NCI-H187 treated with DMSO at 0.1 percent for 48 hours (cell line): Measurements from ENCODE around the gene POMT1.
"Not testable (repeated sequence)": the region's sequence is repeated elsewhere in the genome, so short reads cannot be mapped to it uniquely, and the experiment has no call there.

Experiments used
- DNase-seq: peaks from one replicate; lab custom pipeline; 2025; lab: John Stamatoyannopoulos, UW

POMT1 gene

DNA sequence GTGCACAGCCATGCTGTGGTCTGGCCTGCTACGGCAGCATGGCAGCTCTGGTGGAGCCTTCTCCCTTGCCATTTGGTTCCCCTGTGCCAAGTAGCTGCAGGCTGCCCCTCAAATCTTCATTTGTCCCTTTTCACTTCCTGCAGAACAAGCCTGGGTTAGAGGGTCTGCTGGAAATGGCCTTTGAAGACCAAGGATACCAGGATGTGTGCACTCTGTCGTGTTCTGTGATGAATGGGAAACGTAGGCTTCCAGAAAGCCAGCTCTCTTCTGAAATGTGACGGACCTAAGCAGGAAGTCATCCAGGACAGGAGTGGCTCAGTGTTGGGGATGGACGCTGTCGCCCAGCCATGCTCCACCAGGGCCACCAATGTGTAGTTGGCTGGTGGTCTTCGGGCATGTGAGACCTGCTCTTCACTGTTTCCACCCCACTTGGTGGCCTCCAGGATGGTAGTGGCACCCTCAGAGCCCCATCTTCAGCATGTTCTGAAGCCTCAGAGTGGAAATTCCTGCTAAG lies 3.4 kb upstream of the POMT1 start:
- no peak for DNase-seq

DNA sequence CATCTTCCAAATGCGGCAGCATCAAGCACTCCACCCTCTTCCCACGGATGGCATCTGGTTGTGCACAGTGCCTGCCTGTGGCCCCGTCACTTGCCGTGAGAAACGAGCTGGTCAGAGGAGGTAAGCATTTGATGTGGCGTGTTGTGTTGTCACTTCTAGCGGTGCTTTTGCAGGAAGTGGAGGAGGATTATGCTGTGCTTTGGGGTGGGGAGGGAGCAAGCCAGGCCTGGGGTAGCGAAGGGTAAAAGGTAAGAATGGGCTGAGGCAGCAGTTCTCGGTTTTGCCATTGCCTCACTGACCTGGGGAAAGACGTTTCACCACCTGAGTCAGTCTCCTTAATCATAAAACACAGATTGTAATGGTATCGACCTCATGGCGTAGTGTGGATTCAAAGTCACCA lies 2.3 kb upstream of the POMT1 start:
- DNase-seq: no peak

DNA sequence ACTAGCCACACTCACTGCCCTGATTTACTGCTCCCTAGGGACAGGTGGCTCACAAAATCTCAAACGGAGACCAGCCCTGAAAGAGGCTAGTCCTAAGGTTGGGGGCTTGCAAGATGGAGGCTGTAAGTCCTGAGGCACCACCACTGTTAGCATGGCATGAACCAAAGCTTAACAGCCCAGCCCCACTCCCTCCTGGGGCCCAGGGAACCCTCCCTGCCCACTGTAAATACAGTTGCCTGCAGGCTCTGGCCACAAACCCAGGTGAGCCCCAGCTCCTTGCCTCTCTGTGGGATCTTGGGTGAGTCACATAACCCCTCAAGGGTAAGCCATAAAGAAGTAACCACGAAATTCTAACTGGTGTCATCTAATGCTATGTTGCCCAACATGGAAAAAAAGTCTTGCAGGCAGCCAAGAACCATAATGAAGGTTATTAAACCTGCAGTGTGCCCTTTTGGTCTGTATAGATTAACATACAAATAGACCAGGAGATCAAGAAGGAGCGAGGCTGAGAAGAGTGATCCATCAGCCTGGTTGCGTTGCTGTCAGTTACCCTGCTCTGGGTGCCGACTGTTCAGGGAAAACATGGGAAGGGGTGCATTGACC lies 1.7 kb upstream of the POMT1 start:
- DNase-seq: no peak

DNA sequence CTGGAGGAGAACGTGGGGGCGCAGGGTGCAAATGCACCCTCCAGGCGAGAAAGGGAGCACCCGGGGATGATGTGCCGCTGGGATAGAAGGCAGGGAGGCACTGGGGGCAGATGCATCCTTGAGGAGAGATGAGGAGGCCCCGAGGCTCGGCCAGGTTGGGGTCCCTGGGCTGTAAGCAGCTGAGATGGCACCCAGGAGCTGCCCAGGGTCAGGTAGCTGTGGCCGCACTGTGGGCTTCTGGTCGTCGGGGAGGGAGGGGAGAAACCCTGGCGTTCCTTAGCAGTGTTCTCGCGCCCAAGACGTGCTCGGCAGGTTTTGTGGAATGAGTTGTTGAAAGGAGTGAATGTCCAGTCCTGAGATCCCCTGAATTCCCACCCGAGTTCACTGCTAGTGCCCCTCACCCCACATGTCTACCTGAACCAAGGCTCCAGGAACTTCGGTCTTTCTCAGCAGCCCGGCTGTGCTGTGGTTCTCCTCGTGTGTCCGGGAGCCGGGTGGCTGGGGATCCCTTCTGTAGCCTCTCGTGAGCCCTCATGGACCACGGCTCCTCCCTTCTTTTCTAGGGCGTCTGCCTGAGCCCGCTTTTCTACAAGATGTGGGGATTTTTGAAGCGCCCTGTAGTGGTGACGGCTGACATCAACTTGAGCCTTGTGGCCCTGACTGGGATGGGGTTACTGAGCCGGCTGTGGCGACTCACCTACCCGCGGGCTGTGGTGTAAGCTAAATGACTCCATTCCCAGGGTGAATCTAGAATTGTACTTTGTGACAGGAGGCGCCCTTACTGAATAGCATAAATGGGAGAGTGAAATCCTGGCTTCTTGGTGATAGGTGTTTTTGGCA lies 1.1 kb downstream of the POMT1 start:
- no peak for DNase-seq

DNA sequence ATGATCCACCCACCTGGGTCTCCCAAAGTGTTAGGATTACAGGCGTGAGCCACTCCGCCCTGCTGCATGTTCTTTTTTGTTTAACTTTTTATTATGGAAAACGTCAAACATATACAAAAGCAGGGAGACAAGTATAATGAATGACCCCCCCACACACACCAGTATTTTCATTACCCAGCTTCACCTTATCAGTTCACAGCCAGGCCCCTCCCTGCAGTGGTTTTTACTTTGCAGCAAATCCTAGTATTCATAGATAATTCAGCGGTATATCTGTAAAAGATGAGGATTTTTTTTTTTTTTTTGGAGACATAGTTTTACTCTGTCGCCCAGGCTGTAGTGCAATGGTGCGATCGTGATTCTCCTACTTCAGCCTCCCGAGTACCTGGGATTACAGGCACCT lies 2.3 kb downstream of the POMT1 start:
- DNase-seq: no peak

DNA sequence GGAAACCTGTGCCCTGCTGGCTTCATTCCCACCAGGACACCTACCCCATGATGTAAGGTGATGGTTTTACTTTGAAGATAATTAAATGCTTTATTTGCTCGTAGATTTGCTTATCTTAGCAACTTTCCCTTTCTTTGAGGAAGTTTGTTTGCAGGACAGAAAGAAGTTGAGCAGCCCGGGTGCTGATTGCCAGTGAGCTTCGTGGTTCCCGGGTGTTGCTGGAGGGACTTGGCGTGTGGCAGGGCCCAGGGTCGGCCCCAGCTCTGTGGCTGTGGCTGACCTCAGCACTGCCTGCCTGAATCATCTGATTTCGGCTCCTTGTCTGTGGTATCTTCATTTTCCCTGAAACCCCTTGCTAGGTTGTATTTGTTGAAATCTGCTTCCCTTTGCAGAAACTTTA lies 8.7 kb downstream of the POMT1 start:
- DNase-seq: no peak

DNA sequence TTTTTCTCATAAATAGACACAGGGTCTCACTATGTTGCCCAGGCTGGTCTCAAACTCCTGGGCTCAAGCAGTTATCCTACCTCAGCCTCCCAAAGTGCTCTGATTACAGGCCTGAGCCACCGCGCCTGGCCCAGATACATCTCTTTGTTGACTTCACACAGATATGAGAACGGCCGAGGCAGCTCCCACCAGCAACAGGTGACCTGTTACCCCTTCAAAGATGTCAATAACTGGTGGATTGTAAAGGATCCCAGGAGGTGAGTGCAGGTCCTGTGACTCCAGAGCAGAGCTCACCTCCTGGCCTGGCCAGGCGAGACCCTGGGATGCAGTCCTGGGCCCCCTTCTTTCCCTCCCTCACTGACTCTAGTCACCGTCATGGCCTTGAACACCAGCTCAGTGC lies 9.2 kb downstream of the POMT1 start:
- no peak for DNase-seq

DNA sequence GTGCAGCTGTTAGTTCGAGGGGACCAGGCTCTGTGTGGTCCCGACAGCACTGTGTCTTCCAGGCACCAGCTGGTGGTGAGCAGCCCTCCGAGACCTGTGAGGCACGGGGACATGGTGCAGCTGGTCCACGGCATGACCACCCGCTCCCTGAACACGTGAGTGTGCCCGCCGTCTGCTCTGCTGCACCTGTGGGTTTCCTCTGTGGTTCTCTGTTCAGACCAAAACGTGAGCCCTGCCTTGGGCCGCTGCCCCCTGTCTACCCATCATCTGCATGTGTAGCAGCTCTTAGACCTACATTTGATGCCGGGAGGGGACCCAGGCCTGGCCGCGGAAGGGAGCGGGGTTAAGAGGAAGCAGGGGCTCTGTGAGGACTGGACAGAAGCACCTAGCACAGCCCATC lies 10.5 kb downstream of the POMT1 start:
- DNase-seq: no peak

DNA sequence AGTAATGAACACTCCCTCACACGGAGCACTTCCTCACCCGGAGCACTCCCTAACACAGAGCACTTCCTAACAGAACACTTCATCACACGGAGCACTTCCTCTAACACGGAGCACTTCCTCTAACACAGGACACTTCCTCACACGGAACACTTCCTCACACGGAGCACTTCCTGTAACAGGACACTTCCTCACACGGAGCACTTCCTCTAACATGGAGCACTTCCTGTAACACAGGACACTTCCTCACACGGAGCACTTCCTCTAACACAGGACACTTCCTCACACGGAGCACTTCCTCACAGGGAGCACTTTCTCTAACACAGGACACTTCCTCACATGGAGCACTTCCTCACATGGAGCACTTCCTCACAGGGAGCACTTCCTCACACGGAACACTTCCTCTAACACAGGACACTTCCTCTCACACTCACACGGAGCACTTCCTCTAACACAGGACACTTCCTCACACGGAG lies 12.9 kb downstream of the POMT1 start:
- DNase-seq: not testable (repeated sequence)

DNA sequence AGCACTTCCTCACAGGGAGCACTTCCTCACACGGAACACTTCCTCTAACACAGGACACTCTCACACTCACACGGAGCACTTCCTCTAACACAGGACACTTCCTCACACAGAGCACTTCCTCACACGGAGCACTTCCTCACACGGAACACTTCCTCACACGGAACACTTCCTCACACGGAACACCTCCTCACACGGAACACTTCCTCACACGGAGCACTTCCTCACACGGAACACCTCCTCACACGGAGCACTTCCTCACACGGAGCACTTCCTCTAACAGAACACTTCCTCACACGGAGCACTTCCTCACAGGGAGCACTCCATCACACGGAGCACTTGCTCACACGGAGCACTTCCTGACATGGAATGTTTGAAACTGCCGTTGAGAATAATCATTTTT lies 13.4 kb downstream of the POMT1 start:
- no peak for DNase-seq

DNA sequence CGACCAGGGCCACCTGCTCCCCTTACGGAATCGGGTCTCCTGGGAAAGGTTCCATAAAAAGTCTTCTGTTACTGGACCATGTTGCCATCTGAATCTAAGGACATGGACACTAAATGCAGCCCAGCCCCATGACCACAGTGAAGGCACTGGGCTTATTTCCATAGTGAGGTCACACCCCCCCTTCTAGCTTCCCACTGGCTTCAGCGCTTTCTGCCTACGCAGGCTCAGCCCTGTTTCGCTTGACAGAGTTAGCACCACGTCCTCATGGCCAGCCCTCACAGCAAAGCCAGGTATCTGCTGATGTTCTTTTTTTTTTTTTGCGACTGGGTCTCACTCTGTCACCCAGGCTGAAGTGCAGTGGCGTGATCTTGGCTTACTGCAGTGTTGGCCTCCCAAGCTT lies 14.2 kb downstream of the POMT1 start:
- no peak for DNase-seq

DNA sequence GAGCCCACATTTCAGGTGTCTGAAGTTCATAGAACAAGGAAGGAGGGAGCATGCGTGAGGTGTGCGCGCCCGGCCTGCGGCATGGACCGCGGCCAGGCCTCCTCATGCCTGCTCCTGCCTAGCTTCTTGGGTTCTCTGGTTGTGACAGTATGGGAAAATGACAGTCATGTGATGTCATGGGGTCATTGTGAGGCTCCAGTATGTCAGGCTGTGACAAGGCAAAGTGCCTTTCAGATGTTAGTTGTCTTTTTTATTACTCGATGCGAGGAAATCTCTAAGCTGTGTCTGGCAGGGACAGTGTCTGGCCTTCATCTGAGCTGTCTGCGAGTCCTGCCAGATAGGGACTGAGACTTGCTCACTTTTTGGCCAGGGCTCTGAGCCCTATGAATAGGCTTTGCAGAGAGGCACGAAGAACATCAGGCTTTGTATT lies 15.1 kb downstream of the POMT1 start:
- no peak for DNase-seq

DNA sequence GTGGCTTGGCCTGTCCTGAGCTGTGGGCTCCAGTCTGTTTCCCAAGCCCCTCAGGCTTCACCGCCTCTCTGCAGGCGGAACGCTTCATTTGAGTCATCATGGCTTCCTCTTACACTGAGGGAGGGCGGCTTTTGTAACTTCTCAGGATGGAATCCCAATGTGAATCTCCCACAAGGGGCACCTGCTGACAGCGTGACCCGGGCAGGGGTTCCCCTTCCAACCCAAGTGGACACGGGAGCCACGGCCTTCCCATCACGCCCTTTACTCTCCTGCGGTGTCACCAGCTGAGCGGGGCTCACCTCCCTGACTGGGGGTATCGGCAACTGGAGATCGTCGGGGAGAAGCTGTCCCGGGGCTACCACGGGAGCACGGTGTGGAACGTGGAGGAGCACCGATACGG lies 15.8 kb downstream of the POMT1 start:
- DNase-seq: no peak

DNA sequence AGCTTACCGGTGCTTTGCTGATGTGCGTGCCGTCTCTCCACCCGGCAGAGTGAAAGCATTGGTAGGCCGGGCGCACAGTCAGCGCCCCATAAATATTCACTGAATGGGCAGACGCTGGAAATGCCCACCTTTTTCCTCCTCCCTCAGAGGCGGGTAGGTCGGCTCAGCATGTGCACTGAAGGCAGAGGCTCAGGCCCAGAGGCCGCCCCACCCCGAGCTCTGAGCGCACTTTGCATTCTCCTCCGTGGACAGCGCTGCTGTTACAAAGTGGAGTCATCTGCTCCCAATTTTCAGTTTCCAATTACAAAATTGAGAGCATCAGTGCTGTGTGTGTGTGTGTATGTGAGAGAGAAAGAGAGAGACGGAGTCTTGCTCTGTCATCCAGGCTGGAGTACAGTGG lies 17.8 kb downstream of the POMT1 start:
- DNase-seq: no peak

DNA sequence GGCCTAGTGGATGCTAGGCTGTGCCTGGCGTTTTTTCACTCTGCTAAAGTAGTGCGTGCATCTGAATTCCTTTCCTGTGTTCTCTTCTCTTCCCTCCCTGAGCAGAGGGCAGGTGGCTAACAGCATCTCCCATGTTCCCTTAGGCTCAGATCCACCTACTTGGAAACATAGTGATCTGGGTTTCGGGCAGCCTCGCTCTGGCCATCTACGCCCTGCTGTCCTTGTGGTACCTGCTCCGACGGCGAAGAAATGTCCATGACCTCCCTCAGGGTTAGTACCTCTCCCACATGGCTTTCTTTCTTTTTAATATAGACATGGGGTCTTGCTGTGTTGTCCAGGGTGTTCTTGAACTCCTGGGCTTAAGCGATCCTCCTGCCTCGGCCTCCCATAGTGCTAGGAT lies 18.5 kb downstream of the POMT1 start:
- DNase-seq: no peak

DNA sequence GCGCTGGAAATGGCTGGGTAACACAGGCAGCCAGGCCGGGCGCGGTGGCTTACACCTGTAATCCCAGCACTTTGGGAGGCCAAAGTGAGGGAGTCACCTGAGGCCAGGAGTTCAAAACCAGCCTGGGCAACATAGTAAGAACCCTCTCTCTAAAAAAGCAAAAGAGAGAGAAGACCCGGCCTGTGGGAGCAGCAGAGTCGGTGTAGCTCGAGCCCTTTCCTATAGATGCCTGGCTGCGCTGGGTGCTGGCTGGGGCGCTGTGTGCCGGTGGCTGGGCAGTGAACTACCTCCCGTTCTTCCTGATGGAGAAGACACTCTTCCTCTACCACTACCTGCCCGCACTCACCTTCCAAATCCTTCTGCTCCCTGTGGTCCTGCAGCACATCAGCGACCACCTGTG lies 19.1 kb downstream of the POMT1 start:
- no peak for DNase-seq

DNA sequence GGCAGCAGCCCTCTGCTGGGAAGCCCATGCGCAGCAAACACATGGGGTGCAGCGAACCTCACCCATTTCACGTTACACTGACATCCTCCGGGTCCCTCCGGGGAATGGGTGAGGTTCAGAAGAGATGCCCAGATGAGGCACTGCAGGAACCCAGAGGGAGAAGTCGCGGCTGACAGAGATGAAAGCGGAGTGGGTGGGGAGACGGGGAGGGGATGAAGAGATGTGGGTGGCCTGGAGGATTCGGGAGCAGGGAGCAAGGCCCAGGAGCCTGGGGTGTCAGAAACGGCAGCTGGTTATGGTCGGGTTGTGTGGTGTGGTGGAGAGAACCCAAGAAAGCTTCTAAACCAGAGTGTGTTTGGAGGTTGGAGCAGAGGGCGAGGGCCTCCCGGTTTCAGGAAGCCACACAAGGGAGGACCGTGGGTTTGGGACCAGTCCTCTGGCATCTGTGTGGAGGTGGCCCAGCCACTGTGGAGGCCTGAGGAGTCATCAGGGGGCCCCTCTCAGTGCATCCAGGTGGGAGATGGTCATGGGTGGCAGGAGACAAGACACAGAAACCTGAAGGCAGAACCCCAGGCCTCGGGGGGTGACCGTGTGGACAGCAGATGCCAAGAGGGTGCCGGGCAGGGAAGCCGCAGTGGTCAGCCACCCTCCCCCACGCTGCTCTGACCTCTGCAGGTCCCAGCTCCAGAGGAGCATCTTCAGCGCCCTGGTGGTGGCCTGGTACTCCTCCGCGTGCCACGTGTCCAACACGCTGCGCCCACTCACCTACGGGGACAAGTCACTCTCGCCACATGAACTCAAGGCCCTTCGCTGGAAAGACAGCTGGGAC lies 19.8 kb downstream of the POMT1 start:
- DNase-seq: no peak

DNA sequence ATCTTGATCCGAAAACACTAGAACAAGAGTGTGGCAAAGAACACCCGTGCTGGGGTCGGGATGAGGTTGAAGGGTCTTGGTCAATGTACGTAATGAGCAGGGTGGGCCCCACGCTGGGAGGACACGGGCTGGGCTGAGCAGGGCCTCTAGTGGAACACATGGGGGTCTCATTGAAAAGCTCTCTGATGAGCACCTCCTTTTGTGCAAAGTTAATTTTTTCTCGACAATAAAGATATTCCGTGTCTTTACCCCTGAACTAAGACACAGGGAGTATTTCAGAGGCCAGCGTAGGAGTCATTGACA lies 20.3 kb downstream of the POMT1 start:
- no peak for DNase-seq

DNA sequence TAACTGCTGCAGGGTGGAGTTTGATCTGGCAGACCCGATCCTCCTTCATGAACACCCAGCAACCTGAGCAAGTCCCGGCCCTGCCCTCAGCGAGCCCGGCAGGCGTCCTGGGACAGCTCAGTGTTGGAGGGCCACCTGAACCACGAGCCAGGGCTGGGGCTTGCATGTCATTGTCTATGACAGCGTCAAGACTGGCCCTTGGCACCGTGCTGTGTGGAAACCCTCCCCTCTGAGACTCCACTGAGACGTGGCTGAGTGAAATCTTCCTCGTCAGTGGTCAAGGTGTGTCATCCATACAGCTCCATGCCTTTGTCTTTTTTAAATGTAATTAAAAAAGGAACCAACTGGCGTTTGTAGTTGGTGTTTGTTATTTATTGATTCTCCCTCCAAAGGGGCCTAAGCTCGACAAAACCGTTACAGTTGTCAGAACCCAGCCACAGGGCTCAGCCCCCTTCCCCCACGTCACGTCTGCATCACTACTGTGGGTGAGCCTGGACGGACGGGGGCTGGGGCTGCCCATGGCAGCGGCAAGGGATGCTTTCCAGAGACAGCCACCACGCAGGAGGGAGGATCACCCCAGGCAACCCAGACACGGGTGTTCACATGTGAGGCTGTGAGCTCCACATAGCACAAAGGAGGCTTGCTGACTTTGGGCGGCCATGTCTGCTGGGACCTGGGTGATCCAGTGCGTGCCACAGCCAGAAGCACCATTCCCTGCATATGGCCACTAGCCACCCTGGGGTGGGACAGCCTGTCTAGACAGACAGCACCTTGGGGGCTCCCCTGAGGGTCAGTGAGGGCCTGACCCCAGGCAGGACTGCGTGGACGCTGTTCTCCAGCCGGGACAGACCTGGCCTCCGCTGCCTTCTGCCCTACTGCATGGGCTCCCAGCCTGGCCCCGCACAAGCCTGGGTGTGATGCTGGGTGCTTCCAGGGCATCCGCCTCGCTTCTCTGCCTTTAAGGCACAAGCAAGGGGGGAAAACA lies 21.0 kb downstream of the POMT1 start:
- DNase-seq: no peak

DNA sequence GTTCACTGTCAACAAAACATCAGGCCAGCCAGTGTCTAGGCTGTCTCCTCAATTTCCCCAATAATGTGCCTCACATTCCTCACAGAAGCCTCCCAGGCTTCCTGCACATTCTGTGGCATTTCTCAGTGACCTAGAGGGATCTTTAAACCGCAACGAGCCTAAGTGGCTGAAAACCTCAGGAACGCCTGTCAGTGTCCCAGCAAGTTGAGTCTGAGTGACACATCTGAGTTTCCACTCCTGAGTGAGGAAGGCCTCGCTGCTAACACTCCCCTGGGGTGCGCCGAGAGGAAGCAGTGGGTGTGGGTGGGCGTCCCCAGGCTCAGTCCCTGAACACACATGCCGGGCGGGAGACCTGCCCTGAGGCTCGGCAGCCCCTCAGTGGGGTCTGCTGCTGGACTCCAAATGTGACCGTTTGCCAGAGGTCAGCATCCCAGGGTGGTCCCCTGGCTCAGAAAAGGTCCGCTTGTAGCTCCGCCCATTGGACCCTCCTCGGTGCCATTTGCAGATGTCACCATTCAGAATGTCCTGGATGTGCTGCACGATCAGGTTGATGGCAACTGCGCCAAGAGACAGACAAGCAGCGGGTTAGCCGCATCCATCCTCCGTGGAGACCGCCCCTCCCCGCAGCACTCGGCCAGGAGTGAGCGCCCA lies 22.1 kb downstream of the POMT1 start:
- no peak for DNase-seq
